Neural progenitor cell (in vitro differentiated cells): ENCODE results near the gene APOB.

Experiments
- EZH2phosphoT487 ChIP-seq: fragments of 200-600 bp; sonication (generic); IDR thresholded peaks from 2 replicates; pipeline ENCODE4 v1.6.1; 2017; ENCODE audit warnings: antibody characterized with exemption
- TF ChIP-seq, protein P1 (sequence below): fragments of 200-600 bp; sonication (generic); IDR thresholded peaks from 2 replicates; pipeline ENCODE4 v1.5.1; 2017; ENCODE audit warnings: antibody characterized with exemption, mild to moderate bottlenecking

DNA sequence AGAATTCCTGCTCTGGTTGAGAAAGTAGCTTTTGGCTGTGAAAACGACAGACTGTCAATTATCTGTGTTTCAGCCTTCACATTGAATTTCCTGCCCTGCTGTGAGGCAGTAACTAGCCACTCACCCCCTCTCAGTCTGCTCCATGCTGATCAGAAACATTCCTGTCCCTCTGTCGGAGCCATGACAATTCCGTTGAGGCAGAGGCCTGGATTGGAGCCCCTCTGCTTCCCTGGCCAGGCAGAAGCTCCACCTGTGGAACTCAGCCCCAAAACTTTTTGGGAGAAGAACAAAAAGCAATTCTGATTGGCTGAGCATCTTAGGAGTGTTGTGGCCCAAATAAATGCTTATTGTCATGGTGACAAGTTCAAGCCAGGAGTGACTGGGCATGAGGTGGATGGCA, 60.0 kb downstream of the APOB start:
- TF ChIP-seq, protein P1, sequence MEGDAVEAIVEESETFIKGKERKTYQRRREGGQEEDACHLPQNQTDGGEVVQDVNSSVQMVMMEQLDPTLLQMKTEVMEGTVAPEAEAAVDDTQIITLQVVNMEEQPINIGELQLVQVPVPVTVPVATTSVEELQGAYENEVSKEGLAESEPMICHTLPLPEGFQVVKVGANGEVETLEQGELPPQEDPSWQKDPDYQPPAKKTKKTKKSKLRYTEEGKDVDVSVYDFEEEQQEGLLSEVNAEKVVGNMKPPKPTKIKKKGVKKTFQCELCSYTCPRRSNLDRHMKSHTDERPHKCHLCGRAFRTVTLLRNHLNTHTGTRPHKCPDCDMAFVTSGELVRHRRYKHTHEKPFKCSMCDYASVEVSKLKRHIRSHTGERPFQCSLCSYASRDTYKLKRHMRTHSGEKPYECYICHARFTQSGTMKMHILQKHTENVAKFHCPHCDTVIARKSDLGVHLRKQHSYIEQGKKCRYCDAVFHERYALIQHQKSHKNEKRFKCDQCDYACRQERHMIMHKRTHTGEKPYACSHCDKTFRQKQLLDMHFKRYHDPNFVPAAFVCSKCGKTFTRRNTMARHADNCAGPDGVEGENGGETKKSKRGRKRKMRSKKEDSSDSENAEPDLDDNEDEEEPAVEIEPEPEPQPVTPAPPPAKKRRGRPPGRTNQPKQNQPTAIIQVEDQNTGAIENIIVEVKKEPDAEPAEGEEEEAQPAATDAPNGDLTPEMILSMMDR, result no peak
- TF ChIP-seq EZH2phosphoT487, result no peak
